ENCODE measurements around the gene RAB30. TPM values are rescaled to one million over a fixed set of nuclear protein-coding genes. Genes with fewer than 3 reads are reported as not detected.
"Not testable (repeated sequence)": the region's sequence is repeated elsewhere in the genome, so short reads cannot be mapped to it uniquely, and the experiment has no call there.

Gene RAB30
- total and polyA plus RNA-seq, 8 donors = 11.3 to 15.9 (median 14.3) TPM

- Histone ChIP-seq H3K27ac (no peak overlapping the region), H3K4me1 (no peaks in the 10 kb centered on the region), H3K36me3 (no peaks in the 10 kb centered on the region), H3K9me3 (peaks cover 0 to 2% of the 10 kb centered on the region in 2 donors), H3K4me3 (no peak overlapping the region), H3K27me3 (no peaks in the 10 kb centered on the region)
- intact Hi-C loops (cut with DNase I) = no loop called here
- no peak for ATAC-seq
- DNase-seq = no peak
- TF ChIP-seq CTCF (IDR thresholded peaks at IDR 0.05) = no peak
These were observed 96.8 kb downstream of the RAB30 start for GRCh38 chr11:82974851-82975250.

DNA sequence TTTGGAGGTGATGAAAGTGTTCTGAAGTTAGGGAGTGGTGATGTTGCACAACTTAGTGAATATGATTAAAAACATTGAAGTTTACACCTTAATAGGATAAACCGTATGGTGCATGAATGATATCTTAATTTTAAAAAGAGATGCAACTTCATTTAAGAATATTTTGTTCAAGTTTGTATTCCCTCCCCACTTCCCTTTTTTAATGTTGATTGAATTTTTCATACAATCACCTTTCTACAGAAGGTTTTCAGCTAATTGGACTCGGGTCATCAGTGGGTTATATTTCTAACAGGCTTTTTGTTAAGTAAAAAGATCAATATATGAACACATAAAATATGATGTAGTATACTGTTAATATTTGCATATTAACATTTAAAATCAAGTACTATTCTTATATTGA, 97.6 kb downstream of the RAB30 start:
- no peaks in the 10 kb centered on the region for H3K4me1 ChIP-seq
- DNase-seq = no peak
- TF ChIP-seq CTCF (IDR thresholded peaks at IDR 0.05) = no peak
- H3K27me3 ChIP-seq = no peaks in the 10 kb centered on the region
- H3K27ac ChIP-seq = no peak overlapping the region
- no peak for ATAC-seq
- intact Hi-C loops (cut with DNase I) = no loop called here
- H3K36me3 ChIP-seq = no peaks in the 10 kb centered on the region
- no peak overlapping the region for H3K4me3 ChIP-seq
- H3K9me3 ChIP-seq = peaks cover 0 to 2% of the 10 kb centered on the region in 2 donors

GRCh38 chr11:82972103-82972502, 99.6 kb downstream of the RAB30 start:
- Histone ChIP-seq H3K4me3 (no peak overlapping the region), H3K36me3 (no peaks in the 10 kb centered on the region)
- no peak for ATAC-seq

DNA sequence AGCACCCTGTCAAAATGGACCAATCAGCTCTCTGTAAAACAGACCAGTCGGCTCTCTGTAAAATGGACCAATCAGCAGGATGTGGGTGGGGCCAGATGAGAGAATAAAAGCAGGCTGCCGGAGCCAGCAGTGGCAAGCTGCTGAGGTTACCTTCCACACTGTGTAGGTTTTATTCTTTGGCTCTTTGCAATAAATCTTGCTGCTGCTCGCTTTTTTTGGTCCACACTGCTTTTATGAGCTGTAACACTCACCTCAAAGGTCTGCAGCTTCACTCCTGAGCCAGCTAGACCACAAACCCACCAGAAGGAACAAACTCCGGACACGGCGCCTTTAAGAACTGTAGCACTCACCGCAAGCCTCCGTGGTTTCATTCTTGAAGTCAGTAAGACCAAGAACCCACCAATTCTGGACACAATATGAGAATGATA, 100.2 kb downstream of the RAB30 start:
- H3K27me3 ChIP-seq; H3K27ac ChIP-seq; H3K4me1 ChIP-seq; ATAC-seq; DNase-seq; intact Hi-C loops (cut with DNase I); H3K4me3 ChIP-seq; H3K36me3 ChIP-seq; H3K9me3 ChIP-seq: not testable (repeated sequence)

More at GRCh38 chr11:82972103-82972502, 99.6 kb downstream of the RAB30 start:
- intact Hi-C loops (cut with DNase I) = no loop called here
- no peak for TF ChIP-seq CTCF (IDR thresholded peaks at IDR 0.05)
- Histone ChIP-seq H3K27me3 (no peaks in the 10 kb centered on the region), H3K9me3 (peaks cover 0 to 2% of the 10 kb centered on the region in 2 donors), H3K27ac (no peak overlapping the region), H3K4me1 (no peaks in the 10 kb centered on the region)
- DNase-seq = no peak

DNA sequence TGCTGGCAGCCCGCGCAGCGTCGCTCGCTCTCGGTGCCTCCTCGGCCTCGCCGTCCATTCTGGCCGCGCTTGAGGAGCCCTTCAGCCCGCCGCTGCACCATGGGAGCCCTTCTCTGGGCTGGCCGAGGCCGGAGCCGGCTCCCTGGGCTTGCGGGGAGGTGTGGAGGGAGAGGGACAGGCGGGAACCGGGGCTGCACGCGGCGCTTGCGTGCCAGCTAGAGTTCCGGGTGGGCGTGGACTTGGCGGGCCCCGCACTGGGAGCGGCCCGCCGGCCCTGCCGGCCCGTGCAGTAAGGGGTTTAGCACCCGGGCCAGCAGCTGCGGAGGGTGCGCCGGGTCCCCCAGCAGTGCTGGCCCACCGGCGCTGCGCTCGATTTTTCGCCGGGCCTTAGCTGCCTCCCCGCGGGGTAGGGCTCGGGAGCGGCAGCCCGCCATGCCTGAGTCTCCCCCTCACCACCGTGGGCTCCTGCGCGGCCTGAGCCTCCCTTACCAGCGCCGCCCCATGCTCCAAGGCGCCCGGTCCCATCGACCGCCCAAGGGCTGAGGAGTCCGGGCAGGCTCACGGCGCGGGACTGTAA, 101.1 kb downstream of the RAB30 start:
- not testable (repeated sequence) for ATAC-seq, H3K9me3 ChIP-seq
- peak in 1 of 4 donors; percentile 75 for DNase-seq

GRCh38 chr11:82969811-82970210, 101.9 kb downstream of the RAB30 start:
- Histone ChIP-seq H3K27me3 (no peaks in the 10 kb centered on the region), H3K4me3 (no peak overlapping the region), H3K4me1 (no peaks in the 10 kb centered on the region), H3K27ac (no peak overlapping the region), H3K9me3 (peaks cover 0 to 2% of the 10 kb centered on the region in 2 donors), H3K36me3 (no peaks in the 10 kb centered on the region)
- DNase-seq (no peak), ATAC-seq (no peak)
- TF ChIP-seq CTCF (IDR thresholded peaks at IDR 0.05) = no peak
- intact Hi-C loops (cut with DNase I) = no loop called here

More for the DNA sequence above, 101.1 kb downstream of the RAB30 start:
- intact Hi-C loops (cut with DNase I); H3K4me3 ChIP-seq; H3K36me3 ChIP-seq; H3K4me1 ChIP-seq; H3K27me3 ChIP-seq; H3K27ac ChIP-seq: not testable (repeated sequence)
